Muscle of back (tissue), 11 donors: ENCODE measurements around the gene TRIM69. TPM values are rescaled to one million over a fixed set of nuclear protein-coding genes. Genes with fewer than 3 reads are reported as not detected.
A peak's percentile ranks its signal among the peaks of the same experiment; 100 is the strongest.
"Not testable (repeated sequence)": the region's sequence is repeated elsewhere in the genome, so short reads cannot be mapped to it uniquely, and the experiment has no call there.

ENCODE experiments used
- DNase-seq, 3 donors: peaks; one replicate each; pipeline versions ENCODE4 v3.0.0 to v3.0.0-alpha.2; 2013
- polyA plus RNA-seq, 10 donors: library from polyadenylated mRNA; unstranded; fragments of 120-200 nt; gene quantifications; one replicate each; pipeline ENCODE4 v1.2.1, GENCODE V29; 2013; ENCODE audit not compliant: insufficient read length in 10 of 10

TRIM69 gene
- polyA plus RNA-seq, 10 donors, result 15.3 to 28.3 (median 24.9) TPM

GRCh38 chr15:44713006-44713966 is 23.0 kb upstream of the TRIM69 start:
- DNase-seq, result peak in 1 of 3 donors; percentile 41

DNA sequence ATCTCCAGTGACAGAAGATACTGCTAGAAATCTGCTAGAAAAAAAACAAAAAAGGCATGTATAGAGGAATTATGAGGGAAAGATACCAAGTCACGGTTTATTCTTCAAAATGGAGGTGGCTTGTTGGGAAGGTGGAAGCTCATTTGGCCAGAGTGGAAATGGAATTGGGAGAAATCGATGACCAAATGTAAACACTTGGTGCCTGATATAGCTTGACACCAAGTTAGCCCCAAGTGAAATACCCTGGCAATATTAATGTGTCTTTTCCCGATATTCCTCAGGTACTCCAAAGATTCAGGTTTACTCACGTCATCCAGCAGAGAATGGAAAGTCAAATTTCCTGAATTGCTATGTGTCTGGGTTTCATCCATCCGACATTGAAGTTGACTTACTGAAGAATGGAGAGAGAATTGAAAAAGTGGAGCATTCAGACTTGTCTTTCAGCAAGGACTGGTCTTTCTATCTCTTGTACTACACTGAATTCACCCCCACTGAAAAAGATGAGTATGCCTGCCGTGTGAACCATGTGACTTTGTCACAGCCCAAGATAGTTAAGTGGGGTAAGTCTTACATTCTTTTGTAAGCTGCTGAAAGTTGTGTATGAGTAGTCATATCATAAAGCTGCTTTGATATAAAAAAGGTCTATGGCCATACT is 21.1 kb upstream of the TRIM69 start:
- DNase-seq, result no peak

- DNase-seq, result no peak
These were observed 20.5 kb upstream of the TRIM69 start for GRCh38 chr15:44715797-44716334.

- no peak for DNase-seq
These were observed 19.2 kb upstream of the TRIM69 start for GRCh38 chr15:44716983-44717602.

DNA sequence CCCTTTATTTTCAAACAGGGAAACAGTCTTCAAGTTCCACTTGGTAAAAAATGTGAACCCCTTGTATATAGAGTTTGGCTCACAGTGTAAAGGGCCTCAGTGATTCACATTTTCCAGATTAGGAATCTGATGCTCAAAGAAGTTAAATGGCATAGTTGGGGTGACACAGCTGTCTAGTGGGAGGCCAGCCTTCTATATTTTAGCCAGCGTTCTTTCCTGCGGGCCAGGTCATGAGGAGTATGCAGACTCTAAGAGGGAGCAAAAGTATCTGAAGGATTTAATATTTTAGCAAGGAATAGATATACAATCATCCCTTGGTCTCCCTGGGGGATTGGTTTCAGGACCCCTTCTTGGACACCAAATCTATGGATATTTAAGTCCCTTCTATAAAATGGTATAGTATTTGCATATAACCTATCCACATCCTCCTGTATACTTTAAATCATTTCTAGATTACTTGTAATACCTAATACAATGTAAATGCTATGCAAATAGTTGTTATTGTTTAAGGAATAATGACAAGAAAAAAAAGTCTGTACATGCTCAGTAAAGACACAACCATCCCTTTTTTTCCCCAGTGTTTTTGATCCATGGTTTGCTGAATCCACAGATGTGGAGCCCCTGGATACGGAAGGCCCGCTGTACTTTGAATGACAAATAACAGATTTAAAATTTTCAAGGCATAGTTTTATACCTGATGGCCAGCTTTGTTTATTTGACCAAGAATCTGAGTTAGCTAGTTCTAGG is 18.0 kb upstream of the TRIM69 start:
- no peak for DNase-seq

DNA sequence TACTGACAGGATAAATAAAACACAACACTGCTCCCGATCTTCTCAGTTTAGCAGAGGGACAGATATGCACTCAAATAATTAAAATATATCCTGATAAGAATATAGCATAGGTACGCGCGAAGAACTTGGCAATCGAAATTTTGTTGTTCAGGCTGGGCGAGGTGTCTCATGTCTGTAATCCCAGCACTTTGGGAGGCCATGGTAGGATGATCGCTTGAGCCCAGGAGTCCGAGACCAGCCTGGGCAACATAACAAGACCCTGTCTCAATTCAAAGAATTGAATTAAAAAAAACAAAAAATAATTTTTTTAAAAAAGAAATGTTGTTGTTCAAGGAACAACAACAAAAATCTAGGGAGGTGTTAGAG is 17.4 kb upstream of the TRIM69 start:
- no peak for DNase-seq

DNA sequence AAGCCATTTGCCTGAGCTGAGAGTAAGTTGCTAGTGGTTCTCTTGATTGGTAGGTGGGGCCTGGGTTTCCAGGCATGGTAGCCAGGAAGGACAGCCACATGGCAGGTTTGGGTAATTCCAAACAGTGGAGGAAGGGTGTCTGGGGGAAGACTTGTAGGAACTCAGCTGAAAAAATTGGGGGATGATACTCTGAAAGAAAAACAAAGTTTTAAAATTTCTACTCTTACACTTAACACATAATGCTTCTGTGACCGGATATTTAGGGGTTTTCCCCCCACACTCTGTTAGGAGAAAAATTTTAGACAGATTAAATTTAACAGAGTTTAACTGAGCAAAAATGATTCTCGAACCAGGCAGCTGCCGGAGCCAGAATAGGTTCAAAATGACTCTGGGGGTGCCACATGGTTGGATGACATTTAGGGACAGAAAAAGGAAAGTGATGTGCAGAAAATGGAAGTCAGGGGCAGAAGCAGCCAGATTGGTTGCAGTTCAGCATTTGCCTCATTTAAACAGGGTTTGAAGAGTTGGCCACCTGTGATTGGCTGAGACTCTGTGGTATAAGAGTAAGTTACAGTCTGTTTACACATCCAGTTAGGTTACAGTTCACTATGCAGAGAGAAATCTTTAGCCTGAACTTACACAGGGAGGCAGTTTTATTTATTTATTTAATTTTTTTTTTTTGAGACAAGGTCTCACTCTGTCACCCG is 16.9 kb upstream of the TRIM69 start:
- DNase-seq, result no peak

GRCh38 chr15:44720000-44720435 is 16.3 kb upstream of the TRIM69 start:
- not testable (repeated sequence) for DNase-seq

DNA sequence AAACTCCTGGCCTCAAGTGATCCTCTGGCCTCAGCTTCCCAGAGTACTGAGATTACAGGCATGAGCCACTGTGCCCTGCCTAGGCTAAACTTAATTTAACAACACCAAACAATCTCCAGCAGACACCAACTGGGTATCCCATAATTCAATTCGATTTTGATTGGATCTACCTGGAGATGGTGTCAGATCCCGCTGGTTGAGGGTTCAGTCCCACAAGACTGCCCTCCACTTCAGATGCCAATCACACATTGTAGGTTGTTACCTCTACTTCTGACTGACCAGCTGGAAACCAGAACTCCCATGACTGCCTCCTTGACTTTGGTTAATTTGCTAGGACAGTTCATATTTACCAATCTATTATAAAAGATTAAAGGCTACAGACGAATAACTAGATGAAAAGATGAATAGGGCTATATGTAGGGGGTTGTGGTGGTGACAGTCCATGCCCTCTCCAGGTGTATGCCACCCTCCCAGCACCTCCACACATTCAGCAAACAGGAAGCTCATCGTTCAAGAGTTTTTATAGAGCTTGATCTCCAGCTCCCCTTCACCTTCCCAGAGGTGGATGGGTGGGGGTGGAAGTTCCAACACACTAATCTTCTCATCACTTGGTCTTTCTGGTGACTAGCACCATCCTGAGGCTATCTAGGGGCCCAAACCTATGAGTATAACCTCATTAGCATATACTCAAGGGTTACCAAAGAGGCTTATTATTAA is 15.7 kb upstream of the TRIM69 start:
- DNase-seq, result no peak

DNA sequence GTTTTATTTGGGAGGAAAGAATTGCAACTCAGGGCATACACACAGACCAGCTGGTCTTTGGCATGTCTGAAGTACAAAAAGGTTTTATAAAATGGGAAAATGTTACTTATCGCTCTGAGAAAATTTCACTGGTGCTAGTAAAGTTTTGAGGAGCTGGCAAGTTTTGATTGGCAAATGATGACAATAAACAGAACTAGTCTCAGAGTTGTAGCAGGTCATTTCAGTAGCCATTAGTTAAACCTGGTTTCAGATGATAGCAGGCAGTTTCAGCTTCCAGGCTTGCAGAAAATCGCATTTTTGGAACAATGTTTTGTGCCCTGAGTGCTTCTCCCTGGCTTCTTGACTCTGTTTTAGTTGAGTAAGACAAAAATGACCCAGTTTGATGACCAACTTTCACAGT is 14.3 kb upstream of the TRIM69 start:
- DNase-seq, result no peak

- DNase-seq, result no peak
These were observed 10.2 kb upstream of the TRIM69 start for GRCh38 chr15:44726136-44726535.

DNA sequence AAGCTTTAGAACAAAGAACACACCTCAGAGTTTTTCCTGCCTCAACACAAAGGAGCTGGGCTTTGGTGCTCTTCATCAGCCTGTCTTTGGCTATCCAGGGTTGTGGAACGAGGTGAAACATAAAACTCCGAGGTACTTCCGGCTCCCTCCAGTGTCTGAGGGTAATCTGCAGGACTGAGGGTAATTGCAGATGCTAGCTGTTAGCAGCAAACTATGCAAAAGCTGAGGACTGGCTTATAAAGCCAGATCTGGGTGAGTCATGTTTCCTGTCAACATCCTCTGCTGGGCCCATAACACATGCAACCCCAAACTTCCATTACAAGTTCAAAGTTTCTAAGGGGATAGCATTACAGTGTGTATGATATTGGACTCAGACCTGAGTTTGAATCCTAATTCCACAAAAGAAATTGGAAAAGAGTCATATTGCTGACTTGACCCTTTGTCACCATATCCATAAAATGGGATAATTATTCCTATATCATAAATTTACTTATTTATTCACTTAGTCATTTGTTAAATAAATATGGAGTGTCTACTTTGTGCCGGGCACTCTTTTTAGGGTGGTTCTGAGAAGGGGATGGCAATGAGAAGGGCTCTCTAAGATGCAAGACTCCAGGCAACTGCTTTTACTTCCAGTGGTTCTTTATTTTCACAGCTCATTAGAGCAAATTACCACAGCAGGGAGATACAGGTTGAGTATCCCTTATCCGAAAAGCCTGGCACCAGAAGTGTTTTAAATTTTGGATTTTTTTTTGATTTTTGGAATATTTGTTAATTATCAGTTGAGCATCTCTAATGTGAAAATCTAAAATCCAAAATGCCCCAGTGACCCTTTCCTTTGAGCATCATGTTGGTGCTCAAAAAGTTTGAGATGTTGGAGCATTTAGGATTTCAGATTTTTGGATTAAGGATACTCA is 9.5 kb upstream of the TRIM69 start:
- peak; percentile 41 to 79 (median 61) for DNase-seq

DNA sequence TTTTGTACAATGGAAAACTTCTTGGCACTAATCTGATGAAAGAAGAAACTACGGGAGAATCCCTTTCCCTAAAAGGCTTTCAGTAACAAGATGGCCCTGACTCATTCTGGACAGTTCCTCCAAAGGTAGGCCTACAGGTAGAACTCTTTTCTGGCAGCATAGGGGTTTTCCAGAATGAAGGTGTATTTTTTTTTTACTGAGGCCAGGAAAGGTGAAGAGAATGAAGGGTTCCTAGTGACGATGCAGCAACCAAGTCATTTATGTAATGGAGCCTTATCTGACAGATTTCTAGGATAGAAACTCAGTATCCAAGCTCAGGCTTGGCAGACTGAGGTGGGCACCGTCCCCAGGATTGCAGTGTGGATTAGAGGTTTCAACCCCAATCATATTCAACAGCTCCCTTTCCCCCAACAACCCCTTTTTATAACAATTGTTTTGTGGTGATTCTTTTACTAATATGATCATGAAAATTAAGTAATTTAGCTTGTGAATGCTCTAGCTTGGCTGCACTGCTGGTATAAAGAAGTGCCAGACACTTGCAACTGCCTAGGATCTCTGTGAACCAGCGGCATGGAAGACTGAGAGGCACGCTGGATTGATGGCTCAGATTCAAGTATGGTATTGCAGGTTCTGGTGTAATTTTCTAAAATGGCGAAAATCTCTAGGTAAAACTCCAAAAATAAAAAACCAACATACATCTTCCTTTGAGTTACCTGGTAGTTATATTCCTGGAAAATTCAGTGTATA is 8.7 kb upstream of the TRIM69 start:
- DNase-seq, result no peak

DNA sequence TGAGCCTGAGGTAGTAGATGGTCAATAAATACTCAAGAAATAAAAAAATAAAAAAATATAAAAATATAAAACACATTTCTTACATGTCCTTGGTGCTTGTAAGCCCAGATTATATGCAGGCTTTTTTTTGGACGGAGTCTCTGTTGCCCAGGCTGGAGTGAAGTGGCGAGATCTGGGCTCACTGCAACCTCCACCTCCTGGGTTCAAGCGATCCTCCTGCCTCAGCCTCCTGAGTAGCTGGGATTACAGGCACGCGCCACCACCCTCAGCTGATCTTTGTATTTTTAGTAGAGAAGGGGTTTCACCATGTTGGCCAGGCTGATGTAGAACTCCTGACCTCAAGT is 8.1 kb upstream of the TRIM69 start:
- not testable (repeated sequence) for DNase-seq

DNA sequence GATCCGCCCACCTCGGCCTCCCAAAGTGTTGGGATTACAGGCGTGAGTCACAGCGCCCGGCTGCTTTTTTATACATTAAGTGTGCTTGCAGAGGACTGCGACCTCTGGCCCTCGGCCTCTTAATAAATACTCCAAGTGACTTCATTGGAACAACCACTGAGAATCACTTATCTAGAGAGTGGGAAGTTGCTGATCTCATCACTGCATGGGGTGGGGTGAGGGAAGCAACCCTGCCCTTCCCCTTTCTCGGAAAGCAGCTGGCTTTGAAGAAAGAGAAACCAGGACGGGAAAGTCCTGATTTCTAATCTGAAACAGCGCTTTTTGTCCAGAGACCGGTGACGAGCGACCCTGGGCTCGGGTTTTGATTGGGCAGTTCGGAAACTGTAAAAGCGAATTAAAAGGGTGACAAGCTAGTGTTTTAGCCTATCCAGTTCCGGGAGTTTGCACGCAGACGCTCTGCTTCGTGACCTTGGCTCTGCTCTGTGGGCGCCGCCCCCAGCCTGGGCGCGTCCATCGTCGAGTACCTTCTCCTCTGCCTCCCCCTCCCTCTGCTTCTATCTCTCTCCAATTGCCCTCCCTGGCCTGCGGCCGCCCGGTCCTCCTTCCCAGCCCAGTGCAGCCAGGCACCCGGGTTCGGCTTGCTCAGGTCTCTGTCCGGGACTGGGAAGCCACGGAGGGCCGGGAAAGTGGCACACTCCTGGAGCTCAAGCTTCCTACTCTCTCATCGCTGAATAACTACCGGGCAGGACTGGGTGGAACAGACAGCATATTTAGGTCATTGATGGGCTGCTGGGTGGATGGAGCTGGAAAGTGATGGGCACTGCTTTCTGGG is 7.5 kb upstream of the TRIM69 start:
- peak; percentile 98 for DNase-seq

GRCh38 chr15:44729408-44730127 is 6.8 kb upstream of the TRIM69 start:
- DNase-seq, result no peak
